SK-N-SH (cell line): Measurements from ENCODE around the gene SLC2A8. TPM values are rescaled to one million over a fixed set of nuclear protein-coding genes. Genes with fewer than 3 reads are reported as not detected.

Experiments used
- CTCF ChIA-PET: fragments of 300-600, 350-600 bp; formaldehyde crosslinking; extraction: SDS; loops from one replicate; lab custom pipeline; 2021; lab: Yijun Ruan, JAX
- POLR2A ChIA-PET: fragments of 350-600 bp; sonication (Branson Sonifier 250); formaldehyde crosslinking; extraction: SDS; loops from one replicate; lab custom pipeline; 2020; ENCODE audit warnings: antibody characterized with exemption, inconsistent platforms; lab: Yijun Ruan, JAX
- DNase-seq: peaks from one replicate; pipeline ENCODE4 v3.0.0; 2012
- H2AFZ ChIP-seq: fragments of 200-600 bp; sonication (generic); 2 replicates; pipeline ENCODE4 v1.8.1; 2016; ENCODE audit warnings: antibody characterized with exemption, mild to moderate bottlenecking, low read depth
- H3F3A ChIP-seq: fragments of 200-600 bp; sonication (generic); replicated peaks from 2 replicates; pipeline ENCODE3; 2016; ENCODE audit warnings: antibody characterized with exemption, mild to moderate bottlenecking; ENCODE audit not compliant: insufficient read depth
- H3K27ac ChIP-seq, 2 experiments: fragments of 200-500 bp in 1 of 2; fragments of 200-600 bp in 1 of 2; sonication (Bioruptor generic) in 1 of 2; sonication (generic), shearing (Covaris generic) in 1 of 2; 2 replicates each; pipeline versions ENCODE4 v1.5.1 to v1.6.1; 2014 to 2016; ENCODE audit warnings: low read depth in 2 of 2, inconsistent platforms in 1 of 2, low read length in 1 of 2, mild to moderate bottlenecking in 1 of 2, mixed read lengths in 1 of 2
- H3K27me3 ChIP-seq: fragments of 200-600 bp; sonication (generic), shearing (Covaris generic); 2 replicates; pipeline ENCODE4 v1.6.1; 2016; ENCODE audit warnings: mixed run types; ENCODE audit not compliant: insufficient read depth
- H3K36me3 ChIP-seq, 2 experiments: fragments of 200-500 bp in 1 of 2; fragments of 200-600 bp in 1 of 2; sonication (Bioruptor generic) in 1 of 2; sonication (generic) in 1 of 2; replicated peaks in 1 of 2; 2 replicates each; pipeline versions ENCODE3 to v1.5.1; 2014 to 2016; ENCODE audit warnings: low read length in 1 of 2, mild to moderate bottlenecking in 1 of 2; ENCODE audit not compliant: insufficient read depth in 2 of 2, control insufficient read depth in 1 of 2
- H3K4me1 ChIP-seq, 2 experiments: fragments of 200-500 bp in 1 of 2; fragments of 200-600 bp in 1 of 2; sonication (Bioruptor generic) in 1 of 2; sonication (generic), shearing (Covaris generic) in 1 of 2; 2 replicates each; pipeline versions ENCODE4 v1.5.1 to v1.6.1; 2014 to 2016; ENCODE audit warnings: low read depth in 1 of 2, low read length in 1 of 2, mixed run types in 1 of 2; ENCODE audit not compliant: insufficient read depth in 2 of 2, control insufficient read depth in 1 of 2
- H3K4me2 ChIP-seq: fragments of 200-600 bp; sonication (generic), shearing (Covaris generic); 2 replicates; pipeline ENCODE4 v1.6.1; 2017; ENCODE audit warnings: mixed run types
- H3K4me3 ChIP-seq, 2 experiments: fragments of 200-500 bp in 1 of 2; fragments of 200-600 bp in 1 of 2; sonication (Bioruptor generic) in 1 of 2; sonication (generic), shearing (Covaris generic) in 1 of 2; 2 replicates each; pipeline versions ENCODE4 v1.5.1 to v1.8.1; 2014 to 2016; ENCODE audit warnings: low read depth in 2 of 2, inconsistent platforms in 1 of 2, low read length in 1 of 2, mild to moderate bottlenecking in 1 of 2, mixed read lengths in 1 of 2, moderate library complexity in 1 of 2
- H3K79me2 ChIP-seq: fragments of 200-600 bp; sonication (generic); 2 replicates; pipeline ENCODE4 v1.8.1; 2017; ENCODE audit warnings: mild to moderate bottlenecking; ENCODE audit not compliant: insufficient read depth
- H3K9ac ChIP-seq: fragments of 200-600 bp; sonication (generic); 2 replicates; pipeline ENCODE4 v1.6.1; 2017; ENCODE audit warnings: mixed run types
- H3K9me2 ChIP-seq: fragments of 200-600 bp; sonication (generic); 2 replicates; pipeline ENCODE4 v1.6.1; 2017; ENCODE audit warnings: mixed run types
- H3K9me3 ChIP-seq: fragments of 200-600 bp; sonication (generic); 2 replicates; pipeline ENCODE4 v1.6.1; 2017; ENCODE audit warnings: mixed run types, mild to moderate bottlenecking, moderate library complexity
- H4K20me1 ChIP-seq: fragments of 200-600 bp; sonication (generic); 2 replicates; pipeline ENCODE4 v1.6.1; 2017; ENCODE audit warnings: mild to moderate bottlenecking, mixed run types; ENCODE audit not compliant: insufficient read depth
- EP300 ChIP-seq, 2 experiments: IDR thresholded peaks; 2 replicates each; pipeline versions ENCODE4 v1.4.0 to v1.6.1; 2012; ENCODE audit warnings: borderline replicate concordance in 1 of 2, low read depth in 1 of 2, low read length in 1 of 2
- EZH2phosphoT487 ChIP-seq: fragments of 200-600 bp; sonication (generic); IDR thresholded peaks from 2 replicates; pipeline ENCODE4 v1.6.1; 2017; ENCODE audit warnings: low read depth, mixed run types, mild to moderate bottlenecking, antibody characterized with exemption, moderate library complexity, borderline replicate concordance
- GABPA ChIP-seq: IDR thresholded peaks from 2 replicates; pipeline ENCODE4 v1.4.0; 2012; ENCODE audit warnings: low read depth, mild to moderate bottlenecking
- IRF3 ChIP-seq: fragments of 150-350 bp; IDR thresholded peaks from 2 replicates; pipeline ENCODE4 v1.6.1; 2016; ENCODE audit warnings: mild to moderate bottlenecking, low read depth, low read length
- NFIC ChIP-seq: IDR thresholded peaks from 2 replicates; pipeline ENCODE4 v1.4.0; 2012; ENCODE audit warnings: borderline replicate concordance
- RCOR1 ChIP-seq: fragments of 150-350 bp; IDR thresholded peaks from 2 replicates; pipeline ENCODE4 v1.6.1; 2017; ENCODE audit warnings: antibody characterized with exemption, low read length
- RFX5 ChIP-seq: IDR thresholded peaks from 2 replicates; pipeline ENCODE4 v1.6.1; 2012; ENCODE audit warnings: mild to moderate bottlenecking, improper control_type of control experiment, low read length
- SMC3 ChIP-seq: IDR thresholded peaks from 2 replicates; pipeline ENCODE4 v1.6.1; 2012; ENCODE audit warnings: low read depth, low read length, improper control_type of control experiment
- TAF1 ChIP-seq: IDR thresholded peaks from 2 replicates; pipeline ENCODE4 v1.6.1; 2012; ENCODE audit warnings: low read depth, mild to moderate bottlenecking, low read length, moderate library complexity, borderline replicate concordance
- TCF12 ChIP-seq: IDR thresholded peaks from 2 replicates; pipeline ENCODE4 v1.4.0; 2012
- WGBS: methylation state at CpG from one replicate; pipeline ENCODE4 v1.1.6; 2017; ENCODE audit warnings: low lambda C conversion rate; 5-methylcytosine and 5-hydroxymethylcytosine counted together
- polyA plus RNA-seq, 3 experiments: library from polyadenylated mRNA; depleted of rRNA; stranded (reverse); fragments of >200 nt; gene quantifications; 2 replicates each; pipeline ENCODE4 v1.2.3, GENCODE V29; 2012
- TF ChIP-seq, protein P1 (sequence below): IDR thresholded peaks from 2 replicates; pipeline ENCODE4 v1.6.1; 2012; ENCODE audit warnings: mild to moderate bottlenecking, low read depth, low read length, moderate library complexity

SLC2A8 gene
- polyA plus RNA-seq, 1 of the 3 experiments (the other 2 are of a cell fraction): 15.1 TPM

DNA sequence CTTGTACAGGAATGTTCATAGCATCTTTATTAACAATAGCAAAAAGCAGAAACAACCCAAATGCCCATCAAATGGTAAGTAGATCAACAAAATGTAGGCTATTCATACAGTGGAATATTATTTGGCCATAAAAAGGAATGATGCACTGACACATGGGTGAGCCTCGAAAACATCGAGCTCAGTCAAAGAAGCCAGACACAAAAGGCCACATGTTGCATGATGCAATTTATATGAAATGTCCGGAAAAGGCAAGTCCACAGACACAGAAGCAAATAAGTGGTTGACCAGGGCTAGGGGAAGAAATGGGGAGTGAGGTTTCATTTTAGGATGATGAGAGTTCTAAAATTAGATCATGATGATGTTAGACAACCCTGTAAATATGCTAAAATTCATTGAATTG, 16.5 kb upstream of the SLC2A8 start:
- no peaks in the 10 kb centered on the region for H3K9me3 ChIP-seq
- ChIA-PET CTCF (no interaction called here), POLR2A (no interaction called here)
- no peak overlapping the region for H2AFZ ChIP-seq
- DNase-seq: no peak
- WGBS: 88% methylated on average over 3 of the region's 3 CpGs
- H3K9me2 ChIP-seq: no peaks in the 10 kb centered on the region
- H3K4me3 ChIP-seq: no peak overlapping the region
- no peak overlapping the region for H3K4me2 ChIP-seq
- no peak overlapping the region for H3K9ac ChIP-seq
- H3K4me1 ChIP-seq: no peaks in the 10 kb centered on the region; a peak in 1 of 4 replicates
- H3K79me2 ChIP-seq: no peaks in the 10 kb centered on the region
- no peaks in the 10 kb centered on the region for H3K36me3 ChIP-seq
- no peaks in the 10 kb centered on the region for H3K27me3 ChIP-seq
- no peaks in the 10 kb centered on the region for H3F3A ChIP-seq
- H4K20me1 ChIP-seq: no peaks in the 10 kb centered on the region
- H3K27ac ChIP-seq: no peak overlapping the region
- TF ChIP-seq EZH2phosphoT487: no peak
- no peak for TF ChIP-seq GABPA
- TF ChIP-seq, protein P1, sequence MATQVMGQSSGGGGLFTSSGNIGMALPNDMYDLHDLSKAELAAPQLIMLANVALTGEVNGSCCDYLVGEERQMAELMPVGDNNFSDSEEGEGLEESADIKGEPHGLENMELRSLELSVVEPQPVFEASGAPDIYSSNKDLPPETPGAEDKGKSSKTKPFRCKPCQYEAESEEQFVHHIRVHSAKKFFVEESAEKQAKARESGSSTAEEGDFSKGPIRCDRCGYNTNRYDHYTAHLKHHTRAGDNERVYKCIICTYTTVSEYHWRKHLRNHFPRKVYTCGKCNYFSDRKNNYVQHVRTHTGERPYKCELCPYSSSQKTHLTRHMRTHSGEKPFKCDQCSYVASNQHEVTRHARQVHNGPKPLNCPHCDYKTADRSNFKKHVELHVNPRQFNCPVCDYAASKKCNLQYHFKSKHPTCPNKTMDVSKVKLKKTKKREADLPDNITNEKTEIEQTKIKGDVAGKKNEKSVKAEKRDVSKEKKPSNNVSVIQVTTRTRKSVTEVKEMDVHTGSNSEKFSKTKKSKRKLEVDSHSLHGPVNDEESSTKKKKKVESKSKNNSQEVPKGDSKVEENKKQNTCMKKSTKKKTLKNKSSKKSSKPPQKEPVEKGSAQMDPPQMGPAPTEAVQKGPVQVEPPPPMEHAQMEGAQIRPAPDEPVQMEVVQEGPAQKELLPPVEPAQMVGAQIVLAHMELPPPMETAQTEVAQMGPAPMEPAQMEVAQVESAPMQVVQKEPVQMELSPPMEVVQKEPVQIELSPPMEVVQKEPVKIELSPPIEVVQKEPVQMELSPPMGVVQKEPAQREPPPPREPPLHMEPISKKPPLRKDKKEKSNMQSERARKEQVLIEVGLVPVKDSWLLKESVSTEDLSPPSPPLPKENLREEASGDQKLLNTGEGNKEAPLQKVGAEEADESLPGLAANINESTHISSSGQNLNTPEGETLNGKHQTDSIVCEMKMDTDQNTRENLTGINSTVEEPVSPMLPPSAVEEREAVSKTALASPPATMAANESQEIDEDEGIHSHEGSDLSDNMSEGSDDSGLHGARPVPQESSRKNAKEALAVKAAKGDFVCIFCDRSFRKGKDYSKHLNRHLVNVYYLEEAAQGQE: no peak
- no peak for TF ChIP-seq NFIC
- no peak for TF ChIP-seq IRF3
- no peak for TF ChIP-seq EP300 (IDR thresholded peaks at IDR 0.05; ENCODE audit: borderline replicate concordance in 1 of 2, low read depth in 1 of 2, low read length in 1 of 2)

DNA sequence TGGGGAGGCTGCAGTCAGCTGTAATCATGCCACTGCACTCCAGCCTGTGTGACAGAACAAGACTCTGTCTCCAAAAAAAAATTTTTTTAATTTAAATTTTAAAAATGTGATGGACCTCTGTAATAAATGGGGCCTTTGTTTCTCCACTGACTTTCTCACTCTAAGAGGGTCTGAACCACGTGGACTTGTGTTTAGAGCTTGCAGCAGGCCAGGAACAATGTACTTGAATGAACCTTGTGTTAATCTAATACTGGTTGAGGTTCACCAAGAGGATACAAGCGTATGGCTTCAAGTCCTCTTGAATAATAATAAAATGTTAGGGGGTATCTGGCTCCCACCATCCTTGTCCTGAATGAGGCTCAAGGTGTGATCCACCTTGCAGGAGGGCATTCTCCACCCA, 14.4 kb upstream of the SLC2A8 start:
- no peaks in the 10 kb centered on the region for H3K27me3 ChIP-seq
- TF ChIP-seq TAF1 (no peak), SMC3 (no peak), TCF12 (no peak), RCOR1 (no peak), GABPA (no peak), RFX5 (no peak)
- TF ChIP-seq, protein P1: no peak
- TF ChIP-seq, all 33 proteins: peak for 0
- Histone ChIP-seq H3K4me3 (no peak overlapping the region), H3K9me2 (no peaks in the 10 kb centered on the region), H3K36me3 (no peaks in the 10 kb centered on the region), H3K9ac (no peak overlapping the region), H3K4me1 (no peaks in the 10 kb centered on the region; a peak in 1 of 4 replicates), H3K79me2 (no peaks in the 10 kb centered on the region), H3F3A (peaks cover 8% of the 10 kb centered on the region), H2AFZ (no peak overlapping the region), H3K9me3 (no peaks in the 10 kb centered on the region), H3K27ac (no peak overlapping the region), H3K4me2 (no peak overlapping the region), H4K20me1 (no peaks in the 10 kb centered on the region)
- 78% methylated on average over 2 of the region's 2 CpGs for WGBS
- ChIA-PET POLR2A (no interaction called here), CTCF (interaction anchor here (0.9 to 1.6 kb wide), 2 partner anchors 14 to 523 kb away, joined by 3 to 5 read pairs; partner anchors contain the start of genes SLC2A8 and ZBTB34)
- DNase-seq: no peak
